Smooth muscle cell (in vitro differentiated cells): ENCODE results near the gene GSTO2. TPM values are rescaled to one million over a fixed set of nuclear protein-coding genes. Genes with fewer than 3 reads are reported as not detected.

Experiments
- DNase-seq: peaks from one replicate; lab custom pipeline; 2025; ENCODE audit not compliant: unreplicated experiment; lab: John Stamatoyannopoulos, UW
- H2AFZ ChIP-seq: fragments of 200-600 bp; sonication (generic); 2 replicates; pipeline ENCODE4 v1.6.0; 2016; ENCODE audit warnings: antibody characterized with exemption, low read depth, mild to moderate bottlenecking
- H3F3A ChIP-seq: fragments of 200-600 bp; sonication (generic); 2 replicates; pipeline ENCODE4 v1.6.0; 2017; ENCODE audit warnings: antibody characterized with exemption, low read depth
- H3K27ac ChIP-seq: fragments of 200-600 bp; sonication (generic); 2 replicates; pipeline ENCODE4 v1.5.1; 2016; ENCODE audit warnings: low read depth, mild to moderate bottlenecking
- H3K27me3 ChIP-seq: fragments of 200-600 bp; sonication (generic); 2 replicates; pipeline ENCODE4 v1.6.1; 2016; ENCODE audit warnings: low read depth, mild to moderate bottlenecking
- H3K36me3 ChIP-seq: fragments of 200-600 bp; sonication (generic); 2 replicates; pipeline ENCODE4 v1.5.1; 2016; ENCODE audit warnings: low read depth
- H3K4me1 ChIP-seq: fragments of 200-600 bp; sonication (generic); 2 replicates; pipeline ENCODE4 v1.5.1; 2016; ENCODE audit warnings: low read depth
- H3K4me2 ChIP-seq: fragments of 200-600 bp; sonication (generic); 2 replicates; pipeline ENCODE4 v1.6.0; 2016; ENCODE audit warnings: mild to moderate bottlenecking
- H3K4me3 ChIP-seq: fragments of 200-600 bp; sonication (generic); 2 replicates; pipeline ENCODE4 v1.5.1; 2016; ENCODE audit warnings: mild to moderate bottlenecking
- H3K79me2 ChIP-seq: fragments of 200-600 bp; sonication (generic); 2 replicates; pipeline ENCODE4 v1.6.0; 2016; ENCODE audit warnings: low read depth, mild to moderate bottlenecking
- H3K9ac ChIP-seq: fragments of 200-600 bp; sonication (generic); 2 replicates; pipeline ENCODE4 v1.6.0; 2016; ENCODE audit warnings: low read depth
- H3K9me3 ChIP-seq: fragments of 200-600 bp; sonication (generic); replicated peaks from 2 replicates; pipeline ENCODE4 v1.5.1; 2016; ENCODE audit warnings: low read depth
- H4K20me1 ChIP-seq: fragments of 200-600 bp; sonication (generic); 2 replicates; pipeline ENCODE4 v1.6.0; 2016; ENCODE audit warnings: low read depth
- WGBS: methylation state at CpG from one replicate; pipeline ENCODE4 v1.1.7; 2016; ENCODE audit warnings: low lambda C conversion rate; 5-methylcytosine and 5-hydroxymethylcytosine counted together
- polyA plus RNA-seq: library from polyadenylated mRNA; unstranded; fragments of >200 nt; fragmentation: Nextera tagmentation; extraction: Ambion mirVana; gene quantifications from 2 replicates; pipeline ENCODE4 v1.2.1, GENCODE V29; 2016
- total RNA-seq: library from RNA; depleted of rRNA; stranded (reverse); fragments of >200 nt; gene quantifications from 2 replicates; pipeline ENCODE4 v1.2.3, GENCODE V29; 2014
- TF ChIP-seq, protein P1 (sequence below): fragments of 200-600 bp; sonication (generic); IDR thresholded peaks from 2 replicates; pipeline ENCODE4 v1.5.1; 2017; ENCODE audit warnings: borderline replicate concordance, mild to moderate bottlenecking, antibody characterized with exemption; ENCODE audit not compliant: insufficient read depth, poor library complexity, severe bottlenecking

The GSTO2 gene
- total and polyA plus RNA-seq, 2 experiments from 2014 or later = 2.1 to 3.7 TPM

DNA sequence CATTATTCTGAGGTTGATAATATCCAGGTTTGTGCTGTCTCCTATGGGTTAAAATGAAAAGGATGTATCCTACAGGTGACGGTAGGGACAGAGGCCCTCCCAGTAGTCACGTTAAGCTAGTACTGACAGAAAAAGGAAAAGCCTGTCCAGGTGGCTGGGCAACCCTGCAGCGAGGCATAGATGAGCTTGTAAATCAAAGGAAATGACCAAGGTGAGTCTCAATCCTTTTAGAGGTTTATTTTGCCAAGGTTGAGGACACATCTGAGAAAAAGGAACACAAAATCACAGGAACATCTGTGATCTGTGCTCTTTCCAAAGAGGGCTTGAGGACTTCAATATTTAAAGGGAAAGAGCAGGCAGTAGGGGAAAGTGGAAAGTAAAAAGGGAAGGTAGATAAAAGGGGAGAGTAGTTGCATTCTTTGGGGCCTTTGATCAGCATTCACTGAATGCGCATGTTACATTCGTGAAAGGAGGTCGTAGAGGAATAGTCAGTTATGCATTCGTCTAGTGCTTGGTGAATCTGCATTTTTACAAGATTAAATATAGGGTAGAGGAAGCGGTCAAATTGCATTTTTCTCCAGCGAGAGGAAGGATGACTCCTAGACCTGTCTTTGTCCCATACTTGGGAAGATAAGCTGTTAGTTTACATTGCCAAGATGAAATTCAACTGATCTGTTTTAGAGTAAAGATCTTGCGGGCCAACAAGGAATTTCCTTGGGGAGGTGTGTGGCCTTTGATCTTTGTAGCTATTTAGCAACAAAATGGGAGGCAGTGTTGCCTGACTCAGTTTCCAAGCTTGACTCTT, 15.2 kb upstream of the GSTO2 start:
- H4K20me1 ChIP-seq = peaks cover 21% of the 10 kb centered on the region
- peaks cover 23% of the 10 kb centered on the region for H3K4me1 ChIP-seq
- H3K27me3 ChIP-seq = no peaks in the 10 kb centered on the region
- H3K4me3 ChIP-seq = peak overlapping the region; percentile 77
- peaks cover 24% of the 10 kb centered on the region for H3F3A ChIP-seq
- peak overlapping the region; percentile 87 for H3K27ac ChIP-seq
- no peak for DNase-seq
- TF ChIP-seq, protein P1, sequence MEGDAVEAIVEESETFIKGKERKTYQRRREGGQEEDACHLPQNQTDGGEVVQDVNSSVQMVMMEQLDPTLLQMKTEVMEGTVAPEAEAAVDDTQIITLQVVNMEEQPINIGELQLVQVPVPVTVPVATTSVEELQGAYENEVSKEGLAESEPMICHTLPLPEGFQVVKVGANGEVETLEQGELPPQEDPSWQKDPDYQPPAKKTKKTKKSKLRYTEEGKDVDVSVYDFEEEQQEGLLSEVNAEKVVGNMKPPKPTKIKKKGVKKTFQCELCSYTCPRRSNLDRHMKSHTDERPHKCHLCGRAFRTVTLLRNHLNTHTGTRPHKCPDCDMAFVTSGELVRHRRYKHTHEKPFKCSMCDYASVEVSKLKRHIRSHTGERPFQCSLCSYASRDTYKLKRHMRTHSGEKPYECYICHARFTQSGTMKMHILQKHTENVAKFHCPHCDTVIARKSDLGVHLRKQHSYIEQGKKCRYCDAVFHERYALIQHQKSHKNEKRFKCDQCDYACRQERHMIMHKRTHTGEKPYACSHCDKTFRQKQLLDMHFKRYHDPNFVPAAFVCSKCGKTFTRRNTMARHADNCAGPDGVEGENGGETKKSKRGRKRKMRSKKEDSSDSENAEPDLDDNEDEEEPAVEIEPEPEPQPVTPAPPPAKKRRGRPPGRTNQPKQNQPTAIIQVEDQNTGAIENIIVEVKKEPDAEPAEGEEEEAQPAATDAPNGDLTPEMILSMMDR = no peak
- peak overlapping the region; percentile 87 for H3K9ac ChIP-seq
- 21% methylated on average over 10 of the region's 10 CpGs for WGBS
- H3K79me2 ChIP-seq = peaks cover 41% of the 10 kb centered on the region
- H3K4me2 ChIP-seq = peak overlapping the region; percentile 97
- no peaks in the 10 kb centered on the region for H3K36me3 ChIP-seq
- peak overlapping the region; percentile 70 for H2AFZ ChIP-seq
- no peaks in the 10 kb centered on the region for H3K9me3 ChIP-seq

DNA sequence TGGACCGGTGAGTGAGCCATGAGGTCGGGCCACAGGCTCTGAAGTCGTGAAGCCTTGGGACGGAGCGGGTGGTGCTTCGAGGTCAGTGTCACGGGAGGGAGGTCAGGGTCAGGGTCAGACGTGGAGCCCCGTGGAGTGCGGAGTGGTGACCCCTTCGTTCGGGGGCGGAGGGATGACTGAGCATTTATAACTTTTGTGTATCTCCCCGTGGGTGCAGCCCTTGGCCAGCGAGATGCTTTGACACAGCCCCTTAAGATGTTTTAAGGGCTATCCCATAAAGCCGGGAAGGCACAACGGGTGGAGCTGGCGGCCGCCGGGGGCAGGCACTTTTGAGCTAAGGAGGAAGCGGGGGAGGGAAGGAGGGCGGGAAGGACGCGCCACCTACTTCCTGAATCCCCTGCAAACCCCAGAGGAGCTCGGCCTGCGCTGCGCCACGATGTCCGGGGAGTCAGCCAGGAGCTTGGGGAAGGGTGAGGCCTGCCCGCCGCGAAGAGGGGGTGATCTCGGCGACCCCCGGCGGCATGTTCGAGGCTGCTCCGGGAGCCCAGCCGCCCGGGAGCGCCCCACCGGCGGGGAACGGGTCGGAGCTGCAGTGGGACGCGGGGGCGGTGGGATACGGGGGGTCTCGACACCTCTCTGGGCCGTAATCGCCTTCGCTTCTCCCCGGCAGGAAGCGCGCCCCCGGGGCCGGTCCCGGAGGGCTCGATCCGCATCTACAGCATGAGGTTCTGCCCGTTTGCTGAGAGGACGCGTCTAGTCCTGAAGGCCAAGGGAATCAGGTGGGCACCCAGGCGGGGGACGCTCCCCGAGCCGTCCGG, 14.3 kb upstream of the GSTO2 start, which contains the start of gene GSTO1:
Gene GSTO1, plus strand, starts transcription at position 400 of the 818 bp plus-strand sequence. Its CDS starts 37 bp downstream, at position 437.
- H3K4me2 ChIP-seq = peak within 1 kb of the TSS; percentile 97
- no peaks in the 10 kb centered on the region for H3K36me3 ChIP-seq
- TF ChIP-seq, protein P1 = no peak
- peak within 1 kb of the TSS; percentile 87 for H3K9ac ChIP-seq
- peak within 1 kb of the TSS; percentile 77 for H3K4me3 ChIP-seq
- peaks cover 21% of the 10 kb centered on the region for H4K20me1 ChIP-seq
- no peaks in the 10 kb centered on the region for H3K9me3 ChIP-seq
- DNase-seq = peak; percentile 28
- H3K79me2 ChIP-seq = peaks cover 45% of the 10 kb centered on the region
- H3K27ac ChIP-seq = peak within 1 kb of the TSS; percentile 87
- 2% methylated on average over 65 of the region's 69 CpGs for WGBS
- no peaks in the 10 kb centered on the region for H3K27me3 ChIP-seq
- H3F3A ChIP-seq = peaks cover 33% of the 10 kb centered on the region
- H2AFZ ChIP-seq = peak within 1 kb of the TSS; percentile 70
- peaks cover 27% of the 10 kb centered on the region for H3K4me1 ChIP-seq

DNA sequence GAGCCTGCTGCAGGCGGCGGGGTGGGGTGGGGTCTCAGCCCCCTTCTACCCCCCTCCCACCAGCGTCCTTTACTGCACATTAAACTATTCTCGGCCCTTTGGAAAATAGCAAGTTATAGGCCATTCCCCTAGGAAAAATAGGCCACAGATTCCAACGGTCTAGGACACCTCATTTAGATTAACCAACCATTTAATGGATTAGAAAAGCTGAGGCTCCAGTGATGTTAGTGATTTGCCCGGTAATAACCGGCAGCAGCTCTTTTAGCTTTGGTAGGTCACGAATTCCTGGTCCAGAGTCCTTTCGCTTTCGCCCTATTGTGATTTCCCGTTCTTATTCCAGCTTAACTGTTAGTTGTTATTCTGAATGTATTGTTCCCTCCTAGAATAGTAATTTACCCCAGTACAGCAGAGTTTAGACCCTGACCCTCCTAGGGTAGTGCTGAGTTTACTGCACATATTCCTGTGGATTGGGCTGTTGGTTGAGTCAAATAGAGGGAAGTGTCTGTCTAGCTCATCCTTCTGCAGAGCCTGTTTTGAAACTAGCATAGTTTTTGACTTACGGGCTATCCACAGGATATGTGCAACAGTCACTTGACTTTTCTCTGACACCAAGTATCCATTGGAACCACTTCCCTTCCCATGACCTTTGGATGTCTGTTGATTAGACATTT, 13.5 kb upstream of the GSTO2 start:
- DNase-seq = no peak
- Histone ChIP-seq H3K4me2 (peak overlapping the region; percentile 97), H3K27ac (peak overlapping the region; percentile 87), H3F3A (peaks cover 34% of the 10 kb centered on the region), H3K9me3 (no peaks in the 10 kb centered on the region), H3K4me1 (peaks cover 33% of the 10 kb centered on the region), H3K4me3 (peak overlapping the region; percentile 77), H3K27me3 (no peaks in the 10 kb centered on the region), H2AFZ (peak overlapping the region; percentile 70), H3K36me3 (no peaks in the 10 kb centered on the region), H3K9ac (peak overlapping the region; percentile 87), H4K20me1 (peaks cover 23% of the 10 kb centered on the region), H3K79me2 (peaks cover 45% of the 10 kb centered on the region)
- WGBS = under 1% methylated on average over 12 of the region's 12 CpGs
- TF ChIP-seq, protein P1 = no peak
